Natural killer cell (primary cell): ENCODE results near the gene FOXP1. TPM values are rescaled to one million over a fixed set of nuclear protein-coding genes. Genes with fewer than 3 reads are reported as not detected.

Source experiments
- ATAC-seq, 3 donors: fragments of 150-1000 bp in 2 of 3; fragments of 200-7000 bp in 1 of 3; cut with Tn5 transposase; 1 replicate in 1 of 3; 2 replicates in 2 of 3; pipeline ENCODE4 v1.10.0; 2021; ENCODE audit warnings: mild to moderate bottlenecking in 2 of 3, moderate library complexity in 2 of 3
- DNase-seq, 2 donors: peaks; one replicate each; pipeline versions ENCODE4 v3.0.0 to v3.0.0-alpha.2; 2013 to 2021; ENCODE audit warnings: mixed read lengths in 1 of 2
- H3K27ac ChIP-seq: one replicate; pipeline ENCODE4 v1.5.1; 2013; ENCODE audit warnings: mild to moderate bottlenecking, low read length
- H3K27me3 ChIP-seq: one replicate; pipeline ENCODE4 v1.6.1; 2013; ENCODE audit warnings: low read length; ENCODE audit not compliant: control insufficient read depth, insufficient read depth
- H3K36me3 ChIP-seq: one replicate; pipeline ENCODE4 v1.6.1; 2013; ENCODE audit warnings: low read length; ENCODE audit not compliant: control insufficient read depth, insufficient read depth
- H3K4me1 ChIP-seq: one replicate; pipeline ENCODE4 v1.6.1; 2013; ENCODE audit warnings: low read length; ENCODE audit not compliant: control insufficient read depth, insufficient read depth
- H3K4me3 ChIP-seq: one replicate; pipeline ENCODE4 v1.5.1; 2013; ENCODE audit warnings: low read length
- H3K9me3 ChIP-seq: one replicate; pipeline ENCODE4 v1.6.1; 2013; ENCODE audit warnings: low read length; ENCODE audit not compliant: control insufficient read depth, insufficient read depth
- H3K27ac Mint-ChIP-seq, 2 donors: one replicate each; pipeline ENCODE4 v1.8.0; 2022; ENCODE audit warnings: mild to moderate bottlenecking in 2 of 2, mixed read lengths in 2 of 2, moderate library complexity in 1 of 2
- H3K27me3 Mint-ChIP-seq, 2 donors: one replicate each; pipeline ENCODE4 v1.8.0; 2022; ENCODE audit warnings: low read depth in 2 of 2, mixed read lengths in 2 of 2
- H3K36me3 Mint-ChIP-seq: one replicate; pipeline ENCODE4 v1.8.0; 2022; ENCODE audit warnings: mixed read lengths
- H3K4me1 Mint-ChIP-seq, 2 donors: one replicate each; pipeline ENCODE4 v1.8.0; 2022; ENCODE audit warnings: mixed read lengths in 2 of 2
- H3K4me3 Mint-ChIP-seq: one replicate; pipeline ENCODE4 v1.8.0; 2022; ENCODE audit warnings: mild to moderate bottlenecking, moderate library complexity, mixed read lengths
- H3K9me3 Mint-ChIP-seq, 2 donors: one replicate each; pipeline ENCODE4 v1.8.0; 2022; ENCODE audit warnings: mixed read lengths in 2 of 2
- CTCF ChIP-seq: fragments of 200-600 bp; IDR thresholded peaks from one replicate; pipeline ENCODE4 v1.8.0; 2022; ENCODE audit warnings: antibody characterized with exemption
- whole genome bisulfite sequencing: methylation state at CpG from one replicate; pipeline ENCODE4 v1.1.7; 2013; ENCODE audit warnings: missing lambda C conversion rate; ENCODE audit not compliant: insufficient coverage; 5-methylcytosine and 5-hydroxymethylcytosine counted together
- intact Hi-C: fragments of 100-400 bp; cut with micrococcal nuclease; formaldehyde crosslinking; loops from one replicate; pipeline ENCODE4 v1.14.2; 2022
- total RNA-seq, 4 donors: library from RNA; stranded (reverse); fragments of 120-200 nt in 1 of 4; gene quantifications; one replicate each; pipeline versions ENCODE4 v1.2.3 to v1.2.4, GENCODE V29; 2013 to 2022

The FOXP1 gene
- total RNA-seq, 3 donors from 2014 or later (not counting 1 experiment from before 2014, with no cell fraction given), result 166 to 185 (median 166) TPM

DNA sequence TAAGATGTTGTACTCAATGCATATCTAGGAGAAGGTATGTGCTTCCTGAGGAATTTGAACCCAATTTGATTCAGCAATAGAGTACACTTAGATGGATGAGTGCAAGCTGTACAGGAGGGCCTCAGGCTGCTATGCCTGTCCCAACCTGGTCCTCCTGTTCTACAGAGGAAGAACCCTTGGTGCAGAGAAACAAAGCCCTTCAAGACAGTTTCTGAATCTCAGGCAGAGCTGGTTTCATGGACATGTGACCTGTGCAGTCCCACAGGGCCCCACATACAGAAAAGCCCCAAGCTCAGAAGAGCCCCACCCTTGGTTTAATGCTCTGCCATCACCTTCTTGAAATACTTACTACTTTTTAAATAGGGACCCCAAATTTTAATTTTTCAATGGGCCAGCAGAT lies 15.3 kb downstream of the FOXP1 start:
- Histone ChIP-seq H3K9me3 (no peaks in the 10 kb centered on the region), H3K36me3 (no peaks in the 10 kb centered on the region), H3K27me3 (no peaks in the 10 kb centered on the region), H3K4me1 (peaks cover 4% of the 10 kb centered on the region), H3K4me3 (no peak overlapping the region), H3K27ac (no peak overlapping the region)
- Mint-ChIP-seq H3K4me3 (no peak overlapping the region), H3K36me3 (no peaks in the 10 kb centered on the region), H3K27ac (no peak overlapping the region), H3K27me3 (no peaks in the 10 kb centered on the region), H3K4me1 (peaks cover 6 to 9% of the 10 kb centered on the region in 2 donors), H3K9me3 (no peaks in the 10 kb centered on the region)
- ATAC-seq (no peak), DNase-seq (no peak)
- no peak for TF ChIP-seq CTCF
- intact Hi-C loops, result no loop called here

- Histone ChIP-seq H3K4me3 (no peak overlapping the region), H3K36me3 (no peaks in the 10 kb centered on the region), H3K27ac (no peak overlapping the region), H3K4me1 (peaks cover 4% of the 10 kb centered on the region), H3K27me3 (no peaks in the 10 kb centered on the region), H3K9me3 (no peaks in the 10 kb centered on the region)
- Mint-ChIP-seq H3K36me3 (no peaks in the 10 kb centered on the region), H3K4me1 (peaks cover 6 to 9% of the 10 kb centered on the region in 2 donors), H3K9me3 (no peaks in the 10 kb centered on the region), H3K4me3 (no peak overlapping the region), H3K27me3 (no peaks in the 10 kb centered on the region), H3K27ac (no peak overlapping the region)
- ATAC-seq (no peak), DNase-seq (no peak)
- no peak for TF ChIP-seq CTCF
- intact Hi-C loops, result no loop called here
Measured at GRCh38 chr3:71566776-71567175, 16.8 kb downstream of the FOXP1 start.

DNA sequence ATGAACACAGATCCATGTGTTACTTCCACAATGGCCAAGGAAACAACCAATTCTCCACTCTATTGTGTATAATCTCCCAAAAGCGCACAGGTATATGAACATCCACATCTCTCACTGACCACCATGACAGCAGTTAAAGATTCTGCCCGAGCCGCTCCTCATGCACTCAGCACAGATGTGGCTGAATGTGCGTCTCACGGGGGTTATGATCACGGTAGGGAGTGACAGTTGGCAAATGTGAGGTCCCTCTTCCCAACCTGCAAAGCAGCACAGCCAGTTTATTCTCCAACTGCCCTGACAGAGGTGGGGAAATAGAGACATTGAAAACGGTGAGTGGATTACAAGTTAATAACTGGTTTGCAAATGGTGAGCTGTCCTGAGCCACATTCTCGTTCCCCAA lies 17.6 kb downstream of the FOXP1 start:
- Mint-ChIP-seq H3K27me3 (no peaks in the 10 kb centered on the region), H3K9me3 (no peaks in the 10 kb centered on the region), H3K4me3 (no peak overlapping the region), H3K36me3 (no peaks in the 10 kb centered on the region), H3K4me1 (peaks cover 6 to 9% of the 10 kb centered on the region in 2 donors), H3K27ac (no peak overlapping the region)
- ATAC-seq (no peak), DNase-seq (no peak)
- Histone ChIP-seq H3K27ac (no peak overlapping the region), H3K36me3 (no peaks in the 10 kb centered on the region), H3K4me1 (peaks cover 4% of the 10 kb centered on the region), H3K9me3 (no peaks in the 10 kb centered on the region), H3K27me3 (no peaks in the 10 kb centered on the region), H3K4me3 (no peak overlapping the region)
- WGBS, result 93% methylated on average over 7 of the region's 8 CpGs
- intact Hi-C loops, result no loop called here
- TF ChIP-seq CTCF, result no peak

DNA sequence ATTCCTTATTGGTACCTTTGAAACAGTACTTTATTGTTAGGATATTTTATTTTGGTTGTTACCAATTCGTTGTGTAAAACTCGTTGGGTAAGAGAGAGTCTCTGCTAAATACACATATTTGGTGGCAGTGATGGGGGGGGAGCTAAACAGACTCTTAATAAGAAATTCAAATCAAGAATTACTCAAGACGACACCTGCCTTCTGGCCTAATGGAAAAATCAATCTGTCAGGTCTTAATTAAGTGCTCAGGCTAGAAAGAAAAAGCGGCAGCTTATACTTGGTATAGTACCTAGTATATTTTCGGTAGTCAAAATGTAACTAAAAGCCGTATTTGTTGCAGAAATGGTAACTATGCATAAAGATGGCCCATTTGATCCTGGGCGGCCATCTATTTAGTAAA lies 18.2 kb downstream of the FOXP1 start:
- Mint-ChIP-seq H3K4me1 (peaks cover 6 to 9% of the 10 kb centered on the region in 2 donors), H3K27me3 (no peaks in the 10 kb centered on the region), H3K9me3 (no peaks in the 10 kb centered on the region), H3K36me3 (no peaks in the 10 kb centered on the region), H3K27ac (no peak overlapping the region), H3K4me3 (no peak overlapping the region)
- DNase-seq (no peak), ATAC-seq (no peak)
- WGBS, result 89% methylated on average over 7 of the region's 7 CpGs
- no peak for TF ChIP-seq CTCF
- no peaks in the 10 kb centered on the region for H3K27me3 ChIP-seq
- intact Hi-C loops, result no loop called here
- no peak overlapping the region for H3K27ac ChIP-seq
- H3K4me3 ChIP-seq, result no peak overlapping the region
- no peaks in the 10 kb centered on the region for H3K36me3 ChIP-seq
- H3K9me3 ChIP-seq, result no peaks in the 10 kb centered on the region
- H3K4me1 ChIP-seq, result peaks cover 4% of the 10 kb centered on the region
